BE2C (cell line): ENCODE data around the gene ACADM.
"Not testable (repeated sequence)": the region's sequence is repeated elsewhere in the genome, so short reads cannot be mapped to it uniquely, and the experiment has no call there.

Experiments used
- DNase-seq: peaks from one replicate; pipeline ENCODE4 v3.0.0-alpha.2; 2020
- H3K27me3 ChIP-seq: fragments of 250-450 bp; sonication (Bioruptor Pico); 2 replicates; pipeline ENCODE4 v1.5.1; 2020; ENCODE audit warnings: mild to moderate bottlenecking
- H3K36me3 ChIP-seq: fragments of 250-450 bp; sonication (Bioruptor Pico); 2 replicates; pipeline ENCODE4 v1.5.1; 2020; ENCODE audit warnings: mild to moderate bottlenecking
- H3K4me1 ChIP-seq: fragments of 250-450 bp; sonication (Bioruptor Pico); 2 replicates; pipeline ENCODE4 v1.5.1; 2020
- H3K4me3 ChIP-seq: 2 replicates; pipeline ENCODE4 v1.5.1; 2011; ENCODE audit warnings: low read depth, low read length
- H3K9me3 ChIP-seq: fragments of 250-450 bp; sonication (Bioruptor Pico); 2 replicates; pipeline ENCODE4 v1.5.1; 2020
- CTCF ChIP-seq: IDR thresholded peaks from 2 replicates; pipeline ENCODE4 v1.5.1; 2012; ENCODE audit warnings: mild to moderate bottlenecking, low read depth, low read length

Gene ACADM

DNA sequence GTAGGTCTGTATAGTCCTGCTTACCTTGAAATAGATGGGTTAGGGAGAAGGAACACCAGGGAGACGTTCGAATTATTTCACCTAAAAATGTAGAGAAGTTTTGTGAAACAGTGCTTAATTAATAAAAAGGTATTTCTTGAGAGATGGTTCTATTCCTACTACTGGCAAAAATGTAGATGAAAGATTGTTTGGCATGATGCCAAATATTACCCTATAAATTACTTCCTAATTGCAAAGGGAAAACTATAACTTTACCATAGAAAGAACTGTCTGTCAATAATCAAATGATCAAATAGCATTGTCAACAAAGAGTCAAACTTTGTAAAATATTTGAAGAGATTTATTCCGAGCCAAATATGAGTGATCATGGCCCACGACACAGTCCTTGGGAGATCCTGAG lies 4.2 kb upstream of the ACADM start:
- DNase-seq, result no peak
- Histone ChIP-seq H3K4me1 (no peaks in the 10 kb centered on the region), H3K9me3 (no peaks in the 10 kb centered on the region), H3K27me3 (no peaks in the 10 kb centered on the region), H3K36me3 (no peaks in the 10 kb centered on the region), H3K4me3 (no peak overlapping the region)
- TF ChIP-seq CTCF, result no peak

DNA sequence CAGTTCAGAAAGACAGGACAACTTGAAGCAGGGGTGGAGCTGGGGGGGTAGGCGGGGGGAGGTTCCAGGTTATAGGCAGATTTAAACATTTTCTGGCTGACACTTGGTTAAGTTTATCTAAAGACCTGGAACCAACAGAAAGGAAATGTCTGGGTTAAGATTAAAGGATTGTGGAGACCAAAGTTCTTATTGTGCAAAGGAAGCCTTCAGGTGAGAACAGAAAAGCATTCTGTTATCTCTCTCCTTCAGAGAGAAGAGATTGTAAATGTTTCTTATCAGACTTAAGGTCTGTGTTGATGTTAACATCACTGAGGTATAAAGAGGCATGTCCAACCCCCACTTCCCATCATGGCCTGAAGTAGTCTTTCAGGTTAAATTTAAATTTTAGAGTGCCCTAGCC lies 3.7 kb upstream of the ACADM start:
- no peaks in the 10 kb centered on the region for H3K9me3 ChIP-seq
- DNase-seq, result no peak
- H3K4me1 ChIP-seq, result no peaks in the 10 kb centered on the region
- no peaks in the 10 kb centered on the region for H3K36me3 ChIP-seq
- H3K27me3 ChIP-seq, result no peaks in the 10 kb centered on the region
- TF ChIP-seq CTCF, result no peak
- H3K4me3 ChIP-seq, result no peak overlapping the region

GRCh38 chr1:75722246-75722645 lies 2.3 kb upstream of the ACADM start:
- not testable (repeated sequence) for H3K36me3 ChIP-seq, DNase-seq, H3K27me3 ChIP-seq, H3K4me3 ChIP-seq, H3K4me1 ChIP-seq, H3K9me3 ChIP-seq

- no peaks in the 10 kb centered on the region for H3K9me3 ChIP-seq
- DNase-seq, result no peak
- H3K27me3 ChIP-seq, result no peaks in the 10 kb centered on the region
- H3K36me3 ChIP-seq, result no peaks in the 10 kb centered on the region
- H3K4me3 ChIP-seq, result no peak overlapping the region
- TF ChIP-seq CTCF, result no peak
- no peaks in the 10 kb centered on the region for H3K4me1 ChIP-seq
These were observed 1.5 kb upstream of the ACADM start for GRCh38 chr1:75722966-75723365.

DNA sequence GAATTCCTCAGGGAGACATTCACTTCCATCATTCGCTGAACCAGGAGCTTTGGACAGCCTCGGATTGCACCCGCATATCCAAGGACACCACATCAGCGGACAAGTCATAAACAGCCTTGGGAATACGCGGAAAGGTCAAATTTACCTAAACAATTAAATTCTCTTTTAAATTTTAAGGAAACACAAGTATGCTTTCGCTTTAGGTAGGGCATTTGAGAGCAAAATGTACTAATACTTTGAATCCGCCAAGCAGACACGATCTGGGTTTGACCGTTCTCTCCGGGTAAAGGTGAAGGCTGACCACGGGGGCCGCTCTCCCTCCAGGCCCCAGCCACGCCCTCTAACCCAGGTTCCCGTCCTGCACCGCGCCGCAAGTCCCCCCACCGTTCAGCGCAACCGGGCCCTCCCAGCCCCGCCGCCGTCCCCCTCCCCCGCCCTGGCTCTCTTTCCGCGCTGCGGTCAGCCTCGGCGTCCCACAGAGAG lies 479 bp upstream of the ACADM start:
- H3K27me3 ChIP-seq, result no peaks in the 10 kb centered on the region
- DNase-seq, result peak; percentile 71
- TF ChIP-seq CTCF, result no peak
- no peaks in the 10 kb centered on the region for H3K9me3 ChIP-seq
- H3K4me1 ChIP-seq, result no peaks in the 10 kb centered on the region
- H3K36me3 ChIP-seq, result no peaks in the 10 kb centered on the region
- H3K4me3 ChIP-seq, result peak overlapping the region; percentile 77

- Histone ChIP-seq H3K4me1 (no peaks in the 10 kb centered on the region), H3K36me3 (no peaks in the 10 kb centered on the region), H3K27me3 (no peaks in the 10 kb centered on the region), H3K9me3 (no peaks in the 10 kb centered on the region), H3K4me3 (peak overlapping the region; percentile 77)
- TF ChIP-seq CTCF, result no peak
- DNase-seq, result no peak
These were observed 757 bp downstream of the ACADM start for GRCh38 chr1:75725266-75725665.

DNA sequence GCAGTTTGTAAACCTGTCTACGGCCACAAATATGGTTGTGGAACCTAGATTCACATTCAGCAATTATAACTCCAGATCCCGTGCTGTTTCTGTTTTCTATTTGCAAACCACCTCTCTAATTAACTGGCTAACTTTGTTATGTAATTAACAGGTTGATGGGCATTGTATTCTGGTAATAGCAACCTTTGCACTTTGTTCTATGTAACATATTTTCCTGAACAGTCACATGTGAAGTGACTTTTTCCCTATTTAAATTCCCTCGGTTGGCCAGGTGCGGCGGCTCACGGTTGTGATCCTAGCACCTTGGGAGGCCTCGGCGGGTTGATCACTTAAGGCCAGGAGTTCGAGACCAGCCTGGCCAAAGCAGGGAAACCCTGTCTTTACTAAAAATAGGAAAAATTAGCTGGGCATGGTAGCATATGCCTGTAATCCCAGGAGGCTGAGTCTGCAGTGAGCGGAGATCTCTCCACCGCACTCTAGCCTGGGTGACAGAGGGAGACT lies 1.4 kb downstream of the ACADM start:
- no peak for TF ChIP-seq CTCF
- no peaks in the 10 kb centered on the region for H3K4me1 ChIP-seq
- no peaks in the 10 kb centered on the region for H3K36me3 ChIP-seq
- peak overlapping the region; percentile 77 for H3K4me3 ChIP-seq
- no peak for DNase-seq
- H3K9me3 ChIP-seq, result no peaks in the 10 kb centered on the region
- no peaks in the 10 kb centered on the region for H3K27me3 ChIP-seq
